ENCODE data around the gene VPS8.

- no peak for TF ChIP-seq CTCF (IDR thresholded peaks at IDR 0.05)
- no peak for TF ChIP-seq POLR2A (IDR thresholded peaks at IDR 0.05)
These were observed 25.6 kb upstream of the VPS8 start for GRCh38 chr3:184786280-184786941.

Measured in esophagus squamous epithelium (tissue), 4 donors.